BE2C (cell line): ENCODE results near the gene SERGEF.

Experiments
- DNase-seq: peaks from one replicate; pipeline ENCODE4 v3.0.0-alpha.2; 2020
- H3K27me3 ChIP-seq: fragments of 250-450 bp; sonication (Bioruptor Pico); 2 replicates; pipeline ENCODE4 v1.5.1; 2020; ENCODE audit warnings: mild to moderate bottlenecking
- H3K36me3 ChIP-seq: fragments of 250-450 bp; sonication (Bioruptor Pico); 2 replicates; pipeline ENCODE4 v1.5.1; 2020; ENCODE audit warnings: mild to moderate bottlenecking
- H3K4me1 ChIP-seq: fragments of 250-450 bp; sonication (Bioruptor Pico); 2 replicates; pipeline ENCODE4 v1.5.1; 2020
- H3K4me3 ChIP-seq: 2 replicates; pipeline ENCODE4 v1.5.1; 2011; ENCODE audit warnings: low read depth, low read length
- H3K9me3 ChIP-seq: fragments of 250-450 bp; sonication (Bioruptor Pico); 2 replicates; pipeline ENCODE4 v1.5.1; 2020
- CTCF ChIP-seq: IDR thresholded peaks from 2 replicates; pipeline ENCODE4 v1.5.1; 2012; ENCODE audit warnings: mild to moderate bottlenecking, low read depth, low read length

The SERGEF gene

GRCh38 chr11:17746096-17746495 is 266.8 kb downstream of the SERGEF start:
- Histone ChIP-seq H3K9me3 (no peaks in the 10 kb centered on the region), H3K36me3 (no peaks in the 10 kb centered on the region), H3K4me1 (no peaks in the 10 kb centered on the region), H3K4me3 (no peak overlapping the region), H3K27me3 (no peaks in the 10 kb centered on the region)
- TF ChIP-seq CTCF, result no peak
- DNase-seq, result no peak

GRCh38 chr11:17745023-17745772 is 267.6 kb downstream of the SERGEF start:
- TF ChIP-seq CTCF, result no peak

GRCh38 chr11:17744151-17744940 is 268.5 kb downstream of the SERGEF start:
- H3K36me3 ChIP-seq, result no peaks in the 10 kb centered on the region
- H3K4me3 ChIP-seq, result no peak overlapping the region
- no peak for DNase-seq
- no peaks in the 10 kb centered on the region for H3K4me1 ChIP-seq
- H3K27me3 ChIP-seq, result no peaks in the 10 kb centered on the region
- TF ChIP-seq CTCF, result no peak
- no peaks in the 10 kb centered on the region for H3K9me3 ChIP-seq

More at GRCh38 chr11:17745023-17745772, 267.6 kb downstream of the SERGEF start:
- DNase-seq, result no peak
- Histone ChIP-seq H3K27me3 (no peaks in the 10 kb centered on the region), H3K4me3 (no peak overlapping the region), H3K9me3 (no peaks in the 10 kb centered on the region), H3K4me1 (no peaks in the 10 kb centered on the region), H3K36me3 (no peaks in the 10 kb centered on the region)

GRCh38 chr11:17743808-17744119 is 269.1 kb downstream of the SERGEF start:
- TF ChIP-seq CTCF, result no peak

GRCh38 chr11:17743026-17743807 is 269.6 kb downstream of the SERGEF start:
- H3K27me3 ChIP-seq, result no peaks in the 10 kb centered on the region
- H3K36me3 ChIP-seq, result no peaks in the 10 kb centered on the region
- no peak overlapping the region for H3K4me3 ChIP-seq
- DNase-seq, result no peak
- no peaks in the 10 kb centered on the region for H3K9me3 ChIP-seq
- no peak for TF ChIP-seq CTCF
- no peaks in the 10 kb centered on the region for H3K4me1 ChIP-seq

More at GRCh38 chr11:17743808-17744119, 269.1 kb downstream of the SERGEF start:
- no peaks in the 10 kb centered on the region for H3K9me3 ChIP-seq
- no peak overlapping the region for H3K4me3 ChIP-seq
- DNase-seq, result no peak
- H3K27me3 ChIP-seq, result no peaks in the 10 kb centered on the region
- no peaks in the 10 kb centered on the region for H3K4me1 ChIP-seq
- no peaks in the 10 kb centered on the region for H3K36me3 ChIP-seq
